Osteocyte (in vitro differentiated cells): ENCODE data around the gene FNIP2. TPM values are rescaled to one million over a fixed set of nuclear protein-coding genes. Genes with fewer than 3 reads are reported as not detected.
A peak's percentile ranks its signal among the peaks of the same experiment; 100 is the strongest.

ENCODE experiments used
- DNase-seq: peaks from one replicate; pipeline ENCODE4 v3.0.0; 2021; ENCODE audit warnings: mixed read lengths; ENCODE audit not compliant: unreplicated experiment; ENCODE audit errors: extremely low spot score
- H3K27ac Mint-ChIP-seq: one replicate; pipeline ENCODE4 v1.8.0; 2021; ENCODE audit warnings: mild to moderate bottlenecking, mixed read lengths; ENCODE audit not compliant: unreplicated experiment
- H3K27me3 Mint-ChIP-seq: one replicate; pipeline ENCODE4 v1.8.0; 2021; ENCODE audit warnings: mixed read lengths; ENCODE audit not compliant: unreplicated experiment
- H3K36me3 Mint-ChIP-seq: one replicate; pipeline ENCODE4 v1.8.0; 2021; ENCODE audit warnings: mixed read lengths; ENCODE audit not compliant: unreplicated experiment
- H3K4me1 Mint-ChIP-seq: one replicate; pipeline ENCODE4 v1.8.0; 2021; ENCODE audit warnings: mixed read lengths; ENCODE audit not compliant: unreplicated experiment
- H3K4me3 Mint-ChIP-seq: one replicate; pipeline ENCODE4 v1.8.0; 2021; ENCODE audit warnings: mild to moderate bottlenecking, moderate library complexity, mixed read lengths; ENCODE audit not compliant: unreplicated experiment
- H3K9me3 Mint-ChIP-seq: one replicate; pipeline ENCODE4 v1.8.0; 2021; ENCODE audit warnings: mixed read lengths; ENCODE audit not compliant: unreplicated experiment
- CTCF ChIP-seq: fragments of 200-600 bp; sonication (generic); IDR thresholded peaks from 2 replicates; pipeline ENCODE4 v1.5.0; 2021; ENCODE audit warnings: antibody characterized with exemption, mild to moderate bottlenecking, moderate library complexity
- total RNA-seq: library from RNA; stranded (reverse); gene quantifications from 2 replicates; pipeline ENCODE4 v1.2.1, GENCODE V29; 2021

FNIP2 gene
- total RNA-seq, 1 donor from 2014 or later: 14.4 TPM

- no peak for TF ChIP-seq CTCF
- H3K9me3 Mint-ChIP-seq: no peaks in the 10 kb centered on the region
- no peaks in the 10 kb centered on the region for H3K27me3 Mint-ChIP-seq
- DNase-seq: no peak
- peak overlapping the region; percentile 1 for H3K27ac Mint-ChIP-seq
- H3K36me3 Mint-ChIP-seq: peaks cover 2% of the 10 kb centered on the region
- peaks cover 48% of the 10 kb centered on the region for H3K4me1 Mint-ChIP-seq
- H3K4me3 Mint-ChIP-seq: no peak overlapping the region
These were observed 51.3 kb downstream of the FNIP2 start for GRCh38 chr4:158819942-158820786.

GRCh38 chr4:158821228-158821971 lies 52.6 kb downstream of the FNIP2 start:
- peaks cover 48% of the 10 kb centered on the region for H3K4me1 Mint-ChIP-seq
- H3K4me3 Mint-ChIP-seq: no peak overlapping the region
- H3K9me3 Mint-ChIP-seq: no peaks in the 10 kb centered on the region
- H3K27me3 Mint-ChIP-seq: no peaks in the 10 kb centered on the region
- H3K27ac Mint-ChIP-seq: peak overlapping the region; percentile 38
- no peak for DNase-seq
- H3K36me3 Mint-ChIP-seq: peaks cover 2% of the 10 kb centered on the region
- TF ChIP-seq CTCF: no peak

- Mint-ChIP-seq H3K4me3 (no peak overlapping the region), H3K36me3 (peaks cover 6% of the 10 kb centered on the region), H3K4me1 (peaks cover 48% of the 10 kb centered on the region), H3K27ac (no peak overlapping the region), H3K27me3 (no peaks in the 10 kb centered on the region), H3K9me3 (no peaks in the 10 kb centered on the region)
- no peak for DNase-seq
- no peak for TF ChIP-seq CTCF
These were observed 53.5 kb downstream of the FNIP2 start for GRCh38 chr4:158822348-158822747.

- Mint-ChIP-seq H3K9me3 (no peaks in the 10 kb centered on the region), H3K27ac (no peak overlapping the region), H3K4me3 (no peak overlapping the region), H3K36me3 (peaks cover 6% of the 10 kb centered on the region), H3K27me3 (no peaks in the 10 kb centered on the region), H3K4me1 (peaks cover 40% of the 10 kb centered on the region)
- DNase-seq: no peak
- no peak for TF ChIP-seq CTCF
These were observed 54.6 kb downstream of the FNIP2 start for GRCh38 chr4:158823461-158823873.
